HG02571 (cell line): Measurements from ENCODE around the gene STAG3.
A peak's percentile ranks its signal among the peaks of the same experiment; 100 is the strongest.
"Not testable (repeated sequence)": the region's sequence is repeated elsewhere in the genome, so short reads cannot be mapped to it uniquely, and the experiment has no call there.

Experiments used
- ATAC-seq: cut with Tn5 transposase; IDR thresholded peaks from one replicate; pipeline ENCODE4 v1.9.1; 2021; ENCODE audit warnings: mild to moderate bottlenecking, moderate library complexity; ENCODE audit not compliant: unreplicated experiment

Gene STAG3

GRCh38 chr7:100177045-100178001 is at the start of gene STAG3, which contains the start of gene GPC2:
Gene STAG3, plus strand, starts transcription at chr7:100177918. Its CDS starts 2,639 bp downstream, at chr7:100180557.
Gene GPC2, minus strand, starts transcription at chr7:100177381. Its CDS starts 182 bp downstream, at chr7:100177199.
- peak; percentile 87 for ATAC-seq

- ATAC-seq = no peak
Observed at GRCh38 chr7:100128637-100128963, 49.1 kb upstream of the STAG3 start.

- not testable (repeated sequence) for ATAC-seq
Observed at GRCh38 chr7:100130220-100130607, 47.5 kb upstream of the STAG3 start.

GRCh38 chr7:100130608-100131453 is 46.9 kb upstream of the STAG3 start:
- ATAC-seq = no peak

GRCh38 chr7:100132126-100132525 is 45.6 kb upstream of the STAG3 start:
- ATAC-seq = no peak

- no peak for ATAC-seq
Observed at GRCh38 chr7:100132697-100133151, 45.0 kb upstream of the STAG3 start.

GRCh38 chr7:100137851-100138760 is 39.6 kb upstream of the STAG3 start:
- no peak for ATAC-seq

GRCh38 chr7:100141555-100141949 is 36.2 kb upstream of the STAG3 start:
- no peak for ATAC-seq

GRCh38 chr7:100142461-100142860 is 35.3 kb upstream of the STAG3 start:
- no peak for ATAC-seq

GRCh38 chr7:100146350-100146749 is 31.4 kb upstream of the STAG3 start:
- ATAC-seq = not testable (repeated sequence)

GRCh38 chr7:100147278-100147677 is 30.4 kb upstream of the STAG3 start:
- no peak for ATAC-seq

- no peak for ATAC-seq
Observed at GRCh38 chr7:100148225-100148558, 29.5 kb upstream of the STAG3 start.

- peak; percentile 98 for ATAC-seq
Observed at GRCh38 chr7:100148559-100149328, 29.0 kb upstream of the STAG3 start, which contains the start of gene LAMTOR4. Gene LAMTOR4, plus strand, starts transcription at chr7:100148918. Its CDS starts 55 bp downstream, at chr7:100148973.

- no peak for ATAC-seq
Observed at GRCh38 chr7:100152404-100152803, 25.3 kb upstream of the STAG3 start.

- ATAC-seq = no peak
Observed at GRCh38 chr7:100152937-100153666, 24.6 kb upstream of the STAG3 start.

GRCh38 chr7:100153708-100154535 is 23.8 kb upstream of the STAG3 start:
- ATAC-seq = no peak

GRCh38 chr7:100154651-100155491 is 22.8 kb upstream of the STAG3 start:
- ATAC-seq = no peak
